ENCODE results near the gene PIGN. TPM values are rescaled to one million over a fixed set of nuclear protein-coding genes. Genes with fewer than 3 reads are reported as not detected.

PIGN gene
- total RNA-seq, 1 experiment from 2014 or later, result 22.4 TPM

DNA sequence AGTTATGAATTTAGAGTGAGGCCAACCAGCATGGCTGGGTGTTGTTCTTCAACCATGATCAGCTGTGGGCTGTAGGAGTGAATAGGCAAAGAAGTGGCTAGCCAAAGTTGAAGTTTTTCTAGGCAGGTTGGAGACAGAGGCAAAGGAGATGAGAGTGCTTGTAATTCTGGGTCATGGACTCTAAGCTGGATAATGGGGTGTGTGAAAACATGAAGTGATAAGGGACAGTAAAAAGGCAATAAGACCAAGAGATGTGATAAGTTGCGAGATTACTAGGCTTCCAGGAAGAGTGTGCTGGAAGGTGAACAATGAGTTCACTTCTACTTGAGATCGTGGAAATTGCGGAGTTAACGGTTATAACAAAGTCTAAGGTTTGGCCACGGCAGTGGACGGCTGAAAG, 175.4 kb downstream of the PIGN start:
- no peak for DNase-seq (ENCODE audit: low read depth)

DNA sequence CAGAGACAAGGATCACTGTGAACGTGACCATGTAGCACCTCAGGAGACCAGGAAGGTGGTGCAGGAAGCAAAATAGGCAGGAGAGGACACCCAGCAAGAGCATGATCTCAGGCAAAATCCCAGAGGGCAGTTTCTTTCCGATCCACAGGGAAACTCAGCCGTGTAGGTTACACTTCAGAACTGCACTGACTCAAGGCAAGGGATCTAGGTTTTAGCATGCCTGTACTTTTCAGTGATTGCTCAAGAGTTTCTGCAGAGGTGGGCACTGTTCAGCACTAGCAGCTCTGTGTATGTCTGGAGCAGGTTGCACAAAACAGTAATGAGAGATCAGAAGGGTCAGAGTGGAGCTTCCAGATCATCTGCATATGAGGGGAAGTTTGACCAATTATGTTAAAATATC, 177.3 kb downstream of the PIGN start:
- DNase-seq (ENCODE audit: low read depth), result no peak

DNA sequence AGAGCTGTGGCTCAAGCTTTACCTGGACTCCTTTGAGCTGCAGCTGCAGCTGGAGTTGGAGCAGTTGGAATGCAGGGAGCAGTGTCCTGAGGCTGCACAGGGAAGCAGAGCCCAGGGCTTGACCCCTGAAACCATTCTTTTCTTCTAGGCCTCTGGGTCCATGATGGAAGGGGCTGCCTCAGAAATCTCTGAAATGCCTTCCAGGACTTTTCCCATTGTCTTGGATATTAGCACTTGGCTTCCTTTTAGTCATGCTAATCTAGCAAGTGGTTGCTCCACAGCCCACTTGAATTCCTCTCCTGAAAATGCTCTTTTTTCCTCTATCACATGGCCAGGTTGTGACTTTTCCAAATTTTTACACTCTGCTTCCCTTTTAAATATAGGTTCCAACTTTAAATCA, 185.5 kb downstream of the PIGN start:
- no peak for DNase-seq (ENCODE audit: low read depth)

DNA sequence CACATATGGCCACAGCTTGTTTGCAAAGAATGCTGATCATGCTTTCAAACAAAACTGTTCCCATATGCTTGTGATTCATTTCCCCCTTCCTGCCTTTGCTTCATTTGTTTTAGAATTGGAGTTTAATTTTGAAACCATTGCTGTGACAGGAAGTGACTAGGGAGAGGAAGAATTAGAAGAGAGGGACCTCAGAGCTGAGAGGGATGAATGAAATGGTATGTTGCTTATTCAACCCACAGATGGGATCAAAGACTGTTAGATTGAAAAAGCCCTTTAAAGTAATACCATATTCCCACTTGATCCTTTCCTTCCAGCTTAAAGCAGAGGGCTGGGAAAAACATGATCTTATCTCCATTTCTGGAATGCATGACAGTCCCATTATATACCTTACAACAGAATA, 187.9 kb downstream of the PIGN start:
- DNase-seq (ENCODE audit: low read depth), result peak; percentile 72

DNA sequence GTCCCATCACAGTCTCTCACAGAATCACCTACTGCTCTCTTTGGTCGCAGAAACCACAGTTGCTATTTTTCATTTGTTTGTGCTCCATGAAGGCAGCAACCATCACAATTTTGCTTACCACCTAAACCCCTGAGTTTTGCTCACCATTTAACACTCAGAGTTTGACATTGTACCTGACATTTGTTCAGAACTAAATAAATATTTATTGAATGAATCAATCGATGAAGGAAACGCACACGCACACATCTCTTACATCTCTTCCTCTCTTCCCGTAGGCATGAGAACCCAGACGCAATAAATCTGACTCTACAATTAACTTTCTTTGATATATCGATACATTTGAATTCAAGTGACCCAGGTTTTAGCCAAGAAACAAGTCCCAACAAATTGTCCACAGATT, 188.5 kb downstream of the PIGN start:
- DNase-seq (ENCODE audit: low read depth), result no peak

DNA sequence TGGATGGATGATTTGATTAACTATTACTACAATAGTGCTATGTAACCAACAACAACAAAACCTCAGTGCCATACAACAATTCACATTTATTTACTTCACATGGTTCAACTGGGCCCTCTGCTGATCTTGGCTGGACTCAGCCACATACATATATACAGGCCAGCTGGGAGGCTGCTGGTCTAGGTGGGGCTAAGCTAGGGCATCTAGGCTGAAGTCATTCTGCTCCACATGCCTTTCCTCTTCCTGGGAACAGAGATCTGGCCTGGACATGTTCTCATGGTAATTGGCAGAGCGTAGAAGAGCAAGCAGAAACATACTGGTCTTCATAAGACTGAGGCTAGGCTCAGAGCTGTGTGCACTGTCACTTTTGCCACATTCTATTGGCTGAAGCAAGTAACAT, 191.2 kb downstream of the PIGN start:
- DNase-seq (ENCODE audit: low read depth), result no peak

DNA sequence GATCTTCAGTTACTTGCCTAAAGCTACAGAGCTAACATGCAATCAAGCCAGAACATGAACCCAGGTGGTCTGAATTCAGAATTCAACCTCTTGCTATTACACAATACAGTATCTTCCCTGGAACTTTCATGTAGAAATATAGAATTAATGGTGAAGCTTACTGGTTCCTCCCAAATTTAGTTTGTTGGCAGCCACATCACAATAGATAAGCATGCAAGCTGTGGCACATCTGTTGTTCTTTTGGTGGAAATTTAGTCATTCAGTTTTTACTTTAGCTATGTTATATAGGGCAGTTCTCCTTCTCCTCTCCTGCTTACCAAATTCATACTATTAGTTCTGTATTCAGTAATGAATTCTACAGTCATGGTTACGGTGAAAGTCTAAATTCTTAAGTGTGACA, 193.0 kb downstream of the PIGN start:
- peak; percentile 7 for DNase-seq (ENCODE audit: low read depth)

DNA sequence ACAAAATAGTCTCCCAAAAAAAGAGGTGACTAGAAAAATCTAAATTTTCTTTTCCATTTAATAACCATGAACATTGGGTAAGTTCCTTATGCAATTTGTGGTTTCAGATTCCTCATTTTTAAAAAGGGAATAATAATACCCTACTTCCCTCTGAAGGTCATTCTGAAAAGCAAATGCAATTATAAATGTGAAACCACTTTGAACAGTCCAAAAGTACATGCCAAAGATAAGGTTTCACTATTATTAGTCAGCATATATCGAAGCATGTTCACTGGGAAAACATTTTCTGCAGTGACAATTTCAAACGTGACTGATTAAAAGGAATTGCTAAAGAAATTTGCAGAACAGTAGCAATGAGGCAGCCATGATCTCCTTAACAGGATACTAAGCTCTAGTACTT, 193.9 kb downstream of the PIGN start:
- DNase-seq (ENCODE audit: low read depth), result peak; percentile 78

DNA sequence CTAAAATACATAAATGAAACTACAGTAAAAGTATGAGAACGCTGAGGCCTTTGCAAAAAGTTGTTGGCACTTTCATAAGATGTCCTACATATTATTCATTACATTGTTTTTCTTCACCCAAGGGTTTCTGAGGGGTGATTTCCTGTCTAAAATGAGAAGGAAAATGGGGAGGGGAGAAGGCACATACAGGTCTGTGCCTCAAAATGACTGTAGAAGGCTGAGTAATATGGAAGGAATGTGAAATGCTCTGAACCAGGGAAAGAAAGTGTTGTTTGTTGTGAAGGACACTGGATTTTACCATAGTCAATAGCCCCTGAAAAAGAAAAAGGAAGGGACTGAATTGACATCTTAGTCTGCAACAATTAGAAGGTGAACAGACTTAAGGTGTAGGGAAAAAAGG, 194.6 kb downstream of the PIGN start:
- DNase-seq (ENCODE audit: low read depth), result peak; percentile 85

DNA sequence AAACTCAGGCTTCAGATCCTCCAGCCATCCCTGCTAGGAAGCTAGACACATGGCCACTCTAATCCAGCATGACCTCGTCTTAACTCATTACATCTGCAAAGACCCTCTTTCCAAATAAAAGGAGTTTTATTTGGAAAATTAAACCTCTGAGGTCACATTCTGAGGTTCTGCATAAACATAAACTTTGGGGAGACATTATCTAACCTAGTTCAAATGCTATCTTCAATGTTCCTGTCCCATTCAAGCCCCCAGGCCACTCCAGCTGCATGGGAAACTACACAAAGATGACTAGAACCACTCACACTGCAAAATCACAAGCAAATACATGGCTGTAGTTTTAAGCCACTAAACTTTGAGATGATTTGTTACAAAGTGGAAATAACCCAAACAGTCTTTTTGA, 195.0 kb downstream of the PIGN start:
- DNase-seq (ENCODE audit: low read depth), result peak; percentile 6

DNA sequence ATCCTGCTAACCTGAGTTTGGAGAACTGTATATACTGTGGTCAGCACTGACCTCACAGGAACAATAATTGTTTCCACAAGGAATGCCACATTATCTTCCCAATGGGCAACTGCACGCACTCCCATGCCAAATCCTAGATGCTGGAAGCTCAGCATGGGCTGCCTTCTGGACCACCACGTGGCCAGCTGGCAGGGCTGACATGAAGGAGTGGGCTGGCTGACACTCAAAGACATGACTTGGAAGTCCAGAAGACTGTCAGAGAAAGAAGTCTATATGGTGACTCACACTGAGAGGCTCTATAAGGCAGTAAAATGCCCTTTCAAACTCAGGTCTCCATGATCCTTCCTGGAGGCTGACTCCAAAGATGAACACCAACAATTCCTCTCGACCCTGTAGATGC, 195.7 kb downstream of the PIGN start:
- DNase-seq (ENCODE audit: low read depth), result peak; percentile 41

Other genes starting within 250 kb of the PIGN start
- gene RELCH, start 199 bp upstream of the PIGN start, total RNA-seq (2014; rRNA removed), result 22.8 and 25.5 TPM in 2 replicates
- gene TNFRSF11A, start 138.3 kb upstream of the PIGN start, total RNA-seq (2014; rRNA removed), result 0.06 TPM in 2 replicates

Data from LHCN-M2 (cell line).